H1 (cell line): ENCODE results near the gene PAQR7. TPM values are rescaled to one million over a fixed set of nuclear protein-coding genes. Genes with fewer than 3 reads are reported as not detected.

Experiments
- BACH1 ChIP-seq: IDR thresholded peaks from 2 replicates; pipeline ENCODE4 v1.6.1; 2012; ENCODE audit warnings: low read length, improper control_type of control experiment
- JUND ChIP-seq: IDR thresholded peaks from 2 replicates; pipeline ENCODE4 v1.6.1; 2011; ENCODE audit warnings: mild to moderate bottlenecking, improper control_type of control experiment, low read length
- polyA plus RNA-seq, 7 experiments: library from polyadenylated mRNA; depleted of rRNA in 3 of 7; stranded (reverse) in 5 of 7; unstranded in 2 of 7; fragments of >200 nt in 5 of 7; fragments of 200-250 nt in 2 of 7; gene quantifications; 1 replicate in 5 of 7; 2 replicates in 1 of 7; 4 replicates in 1 of 7; pipeline versions ENCODE4 v1.2.1 to v1.2.3, GENCODE V29; 2011 to 2013; ENCODE audit warnings: missing spikeins in 2 of 7, mixed read lengths in 2 of 7
- total RNA-seq: library from RNA; stranded (reverse); fragmentation: NEBNext Ultra II Directional; extraction: Animal tissue kit (Norgen Biotek cat#: 25700); gene quantifications from 2 replicates; pipeline ENCODE4 v1.2.1, GENCODE V29; 2021
- TF ChIP-seq, protein P1 (sequence below): IDR thresholded peaks from 2 replicates; pipeline ENCODE4 v1.6.1; 2012; ENCODE audit warnings: inconsistent platforms

The PAQR7 gene
- total and polyA plus RNA-seq, 2 of the 8 experiments (the other 6 are each of a cell fraction or from before 2014, with no cell fraction given) = 7.3 to 7.4 TPM

- TF ChIP-seq, protein P1, sequence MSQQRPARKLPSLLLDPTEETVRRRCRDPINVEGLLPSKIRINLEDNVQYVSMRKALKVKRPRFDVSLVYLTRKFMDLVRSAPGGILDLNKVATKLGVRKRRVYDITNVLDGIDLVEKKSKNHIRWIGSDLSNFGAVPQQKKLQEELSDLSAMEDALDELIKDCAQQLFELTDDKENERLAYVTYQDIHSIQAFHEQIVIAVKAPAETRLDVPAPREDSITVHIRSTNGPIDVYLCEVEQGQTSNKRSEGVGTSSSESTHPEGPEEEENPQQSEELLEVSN = no peak
- TF ChIP-seq JUND (no peak), BACH1 (no peak)
Observed at GRCh38 chr1:25828491-25828890, 47.0 kb downstream of the PAQR7 start (continued).
